Mucosa of stomach (tissue), 1 donor: Measurements from ENCODE around the gene ATP2C1.

Source experiments
- H3K27me3 ChIP-seq: one replicate; pipeline ENCODE4 v1.7.0; 2013; ENCODE audit warnings: mild to moderate bottlenecking, low read length; ENCODE audit not compliant: control insufficient read depth, insufficient read depth
- H3K36me3 ChIP-seq: one replicate; pipeline ENCODE4 v1.7.0; 2013; ENCODE audit warnings: low read length; ENCODE audit not compliant: control insufficient read depth, insufficient read depth
- H3K4me1 ChIP-seq: one replicate; pipeline ENCODE4 v1.7.0; 2013; ENCODE audit warnings: mild to moderate bottlenecking, low read length; ENCODE audit not compliant: control insufficient read depth, insufficient read depth
- H3K4me3 ChIP-seq: one replicate; pipeline ENCODE4 v1.7.0; 2013; ENCODE audit warnings: low read length
- H3K9ac ChIP-seq: one replicate; pipeline ENCODE4 v1.7.0; 2013; ENCODE audit warnings: mild to moderate bottlenecking, low read length, moderate library complexity
- H3K9me3 ChIP-seq: one replicate; pipeline ENCODE4 v1.7.0; 2013; ENCODE audit warnings: mild to moderate bottlenecking, low read length, moderate library complexity; ENCODE audit not compliant: control insufficient read depth
- donor health status: Pancreatic carcinoma.

The ATP2C1 gene

GRCh38 chr3:130901463-130902204, 7.8 kb downstream of the ATP2C1 start:
- Histone ChIP-seq H3K9ac (no peak overlapping the region), H3K4me1 (peaks cover 17% of the 10 kb centered on the region), H3K27me3 (no peaks in the 10 kb centered on the region), H3K9me3 (no peaks in the 10 kb centered on the region), H3K4me3 (no peak overlapping the region), H3K36me3 (no peaks in the 10 kb centered on the region)

DNA sequence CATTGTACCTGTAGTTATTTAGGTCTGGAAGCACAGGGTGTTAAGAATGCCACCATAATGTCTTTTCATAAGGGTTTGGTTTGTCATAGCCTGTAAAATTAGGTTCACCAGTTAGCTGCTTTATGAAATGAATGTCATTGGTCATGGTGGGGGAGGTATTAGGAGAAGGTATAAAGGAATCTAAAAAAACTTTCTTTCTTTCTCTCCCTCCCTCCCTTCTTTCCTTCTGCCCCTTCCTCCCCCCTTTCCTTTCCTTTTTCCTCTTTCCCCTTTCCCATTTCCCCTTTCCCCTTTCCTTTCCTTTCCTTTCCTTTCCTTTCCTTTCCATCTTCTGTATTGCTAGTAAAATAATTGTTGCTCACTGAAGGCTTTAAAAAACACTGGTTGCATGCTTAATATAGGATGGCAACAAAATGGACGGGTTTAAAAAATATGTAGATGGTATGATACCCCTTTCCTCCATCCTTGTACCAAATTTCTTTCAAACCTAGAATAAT, 9.6 kb downstream of the ATP2C1 start:
- H3K9me3 ChIP-seq, result no peaks in the 10 kb centered on the region
- H3K4me3 ChIP-seq, result no peak overlapping the region
- no peak overlapping the region for H3K9ac ChIP-seq
- H3K27me3 ChIP-seq, result no peaks in the 10 kb centered on the region
- peaks cover 17% of the 10 kb centered on the region for H3K4me1 ChIP-seq
- H3K36me3 ChIP-seq, result no peaks in the 10 kb centered on the region

DNA sequence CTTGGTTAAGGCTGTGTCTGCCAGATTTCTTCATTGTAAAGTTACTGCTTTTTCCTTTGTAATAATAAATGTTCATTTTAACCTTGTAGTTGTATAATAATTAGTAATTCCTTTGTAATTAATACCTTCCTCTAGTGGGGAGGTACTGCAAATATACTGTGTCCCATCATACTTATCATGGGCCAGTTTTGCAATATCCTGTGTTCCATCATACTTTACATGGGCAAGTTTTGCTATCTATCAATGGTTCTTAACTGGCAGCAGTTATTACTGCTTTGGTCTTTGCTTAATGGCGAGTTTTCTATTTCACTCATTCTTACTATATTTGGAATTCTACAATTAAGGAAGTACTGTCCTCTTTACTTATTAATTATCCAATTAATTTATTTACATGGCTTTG, 10.6 kb downstream of the ATP2C1 start:
- Histone ChIP-seq H3K4me3 (no peak overlapping the region), H3K9ac (no peak overlapping the region), H3K4me1 (peaks cover 17% of the 10 kb centered on the region), H3K36me3 (no peaks in the 10 kb centered on the region), H3K9me3 (no peaks in the 10 kb centered on the region), H3K27me3 (no peaks in the 10 kb centered on the region)

DNA sequence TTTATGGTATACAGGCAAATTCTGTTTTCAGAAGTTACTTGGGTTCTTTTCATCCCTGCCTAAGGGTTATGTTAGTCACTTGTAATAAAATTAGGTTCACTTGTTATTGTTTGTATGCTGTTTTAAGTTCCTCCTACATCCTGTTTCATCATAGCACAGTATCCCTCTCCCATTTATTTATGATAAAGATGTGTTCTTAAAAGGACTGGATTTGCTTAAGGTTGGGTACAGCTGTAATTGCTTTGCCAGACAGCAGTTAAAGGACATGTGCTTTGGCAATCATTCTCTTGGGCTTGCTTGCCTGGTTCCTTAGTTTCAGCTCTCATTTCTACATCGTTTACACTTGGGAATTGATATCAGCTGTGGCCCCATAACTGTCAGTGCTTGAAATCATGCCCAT, 11.7 kb downstream of the ATP2C1 start:
- H3K27me3 ChIP-seq, result no peaks in the 10 kb centered on the region
- H3K4me3 ChIP-seq, result no peak overlapping the region
- no peaks in the 10 kb centered on the region for H3K36me3 ChIP-seq
- H3K9me3 ChIP-seq, result no peaks in the 10 kb centered on the region
- peaks cover 17% of the 10 kb centered on the region for H3K4me1 ChIP-seq
- no peak overlapping the region for H3K9ac ChIP-seq

DNA sequence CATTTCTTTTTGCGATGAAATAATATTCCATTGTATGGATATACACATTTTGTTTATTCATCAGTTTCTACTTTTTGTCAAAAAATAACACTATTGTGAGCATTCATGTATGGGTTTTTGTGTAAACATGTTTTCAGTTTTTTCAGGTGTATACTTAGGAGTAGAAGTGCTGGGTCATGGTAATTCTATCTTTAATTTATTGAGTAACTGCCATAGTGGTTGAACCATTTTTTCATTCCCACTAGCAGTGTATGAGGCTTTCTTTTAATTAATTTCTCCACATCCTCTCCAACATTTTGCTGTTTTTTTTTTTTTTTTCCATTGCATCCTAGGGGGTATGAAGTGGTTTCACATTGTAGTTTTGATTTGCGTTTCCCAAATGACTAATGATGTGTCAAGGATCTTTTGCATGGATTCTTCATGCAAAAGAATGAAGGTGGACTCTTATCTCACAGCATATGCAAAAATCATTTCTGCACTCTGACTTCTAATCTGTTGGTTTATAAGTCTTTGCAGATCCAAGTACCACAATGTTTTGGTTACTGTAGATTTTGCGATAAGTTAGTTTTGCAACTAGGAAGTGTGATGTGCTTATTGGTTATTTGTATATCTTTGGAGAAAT, 12.6 kb downstream of the ATP2C1 start:
- Histone ChIP-seq H3K4me1 (peaks cover 11% of the 10 kb centered on the region), H3K9ac (no peak overlapping the region), H3K27me3 (no peaks in the 10 kb centered on the region), H3K9me3 (no peaks in the 10 kb centered on the region), H3K36me3 (no peaks in the 10 kb centered on the region), H3K4me3 (no peak overlapping the region)

DNA sequence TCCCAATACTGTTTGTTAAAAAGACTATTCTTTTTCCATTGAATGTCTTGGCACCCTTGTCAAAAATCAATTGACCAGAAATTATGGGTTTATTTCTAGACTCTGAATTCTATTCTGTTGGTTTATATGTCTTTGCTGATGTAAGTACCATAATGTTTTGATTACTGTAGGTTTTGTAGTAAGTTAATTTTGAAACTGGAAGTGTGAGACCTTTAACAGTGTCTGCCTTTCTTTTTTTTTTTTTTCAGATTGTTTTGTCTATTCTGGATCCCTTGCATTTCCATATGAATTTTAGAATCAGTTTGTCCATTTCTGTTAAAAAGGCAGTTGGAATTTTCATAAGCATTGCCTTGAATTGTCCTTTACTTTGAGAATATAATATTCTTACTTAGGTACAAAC, 13.6 kb downstream of the ATP2C1 start:
- Histone ChIP-seq H3K36me3 (no peaks in the 10 kb centered on the region), H3K27me3 (no peaks in the 10 kb centered on the region), H3K4me3 (no peak overlapping the region), H3K9me3 (no peaks in the 10 kb centered on the region), H3K9ac (no peak overlapping the region), H3K4me1 (peaks cover 11% of the 10 kb centered on the region)

DNA sequence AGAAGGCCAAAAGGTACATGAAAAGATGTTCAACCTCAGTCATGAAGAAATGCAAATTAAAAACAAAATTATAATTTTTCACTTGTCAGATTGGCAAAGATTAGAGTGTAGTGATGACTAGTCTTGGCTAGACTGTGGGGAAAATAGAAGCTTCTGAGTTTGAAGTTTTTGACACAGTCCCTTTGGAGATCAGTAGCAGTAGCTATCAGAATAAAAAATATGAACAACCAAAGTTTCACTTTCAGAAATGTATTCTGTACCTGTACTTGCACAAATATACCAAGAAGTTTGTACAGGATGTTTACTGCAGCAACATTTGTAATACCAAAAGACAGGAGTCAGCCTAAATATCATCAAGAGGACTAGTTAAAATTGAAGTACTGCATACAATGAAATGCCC, 14.1 kb downstream of the ATP2C1 start:
- Histone ChIP-seq H3K27me3 (no peaks in the 10 kb centered on the region), H3K9ac (no peak overlapping the region), H3K36me3 (no peaks in the 10 kb centered on the region), H3K4me1 (peaks cover 11% of the 10 kb centered on the region), H3K9me3 (no peaks in the 10 kb centered on the region), H3K4me3 (no peak overlapping the region)

DNA sequence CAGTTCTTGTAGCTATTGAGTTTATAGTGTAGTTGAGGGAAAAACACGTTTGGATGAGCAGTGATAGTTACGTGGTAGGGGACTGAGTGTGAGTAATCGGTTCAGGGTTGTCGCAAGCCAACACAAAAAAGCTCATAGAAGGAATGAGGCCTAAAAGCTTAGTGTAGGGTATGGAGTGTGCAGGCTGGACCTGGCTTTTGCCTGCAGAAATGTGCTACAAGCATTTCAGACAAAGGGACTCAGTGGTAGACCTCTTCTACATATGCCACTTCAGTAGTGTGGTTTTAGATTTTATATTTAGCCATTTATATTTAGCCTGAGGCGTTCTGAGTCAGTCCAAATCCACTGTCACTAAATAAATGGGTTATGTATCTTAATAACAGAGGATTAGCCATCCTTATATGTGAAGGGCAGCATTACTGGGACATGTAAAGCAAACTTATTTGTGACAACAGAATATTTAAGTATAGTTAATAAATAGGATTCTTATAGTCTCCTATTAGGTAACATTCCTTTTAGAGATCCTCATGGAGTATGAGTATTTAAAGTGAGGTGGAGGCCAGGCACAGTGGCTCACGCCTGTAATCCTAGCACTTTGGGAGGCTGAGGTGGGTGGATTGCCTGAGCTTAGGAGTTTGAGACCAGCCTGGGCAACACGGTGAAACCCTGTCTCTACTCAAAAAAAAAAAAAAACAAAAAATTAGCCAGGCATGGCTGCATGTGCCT, 21.8 kb downstream of the ATP2C1 start:
- Histone ChIP-seq H3K4me3 (no peak overlapping the region), H3K9ac (no peak overlapping the region), H3K36me3 (no peaks in the 10 kb centered on the region), H3K9me3 (no peaks in the 10 kb centered on the region), H3K27me3 (no peaks in the 10 kb centered on the region), H3K4me1 (no peaks in the 10 kb centered on the region)

GRCh38 chr3:130916507-130917167, 22.8 kb downstream of the ATP2C1 start:
- Histone ChIP-seq H3K36me3 (no peaks in the 10 kb centered on the region), H3K27me3 (no peaks in the 10 kb centered on the region), H3K4me3 (no peak overlapping the region), H3K4me1 (no peaks in the 10 kb centered on the region), H3K9me3 (no peaks in the 10 kb centered on the region), H3K9ac (no peak overlapping the region)

GRCh38 chr3:130918328-130918727, 24.4 kb downstream of the ATP2C1 start:
- H3K4me1 ChIP-seq, result no peaks in the 10 kb centered on the region
- no peak overlapping the region for H3K4me3 ChIP-seq
- no peak overlapping the region for H3K9ac ChIP-seq
- H3K9me3 ChIP-seq, result no peaks in the 10 kb centered on the region
- no peaks in the 10 kb centered on the region for H3K27me3 ChIP-seq
- no peaks in the 10 kb centered on the region for H3K36me3 ChIP-seq

DNA sequence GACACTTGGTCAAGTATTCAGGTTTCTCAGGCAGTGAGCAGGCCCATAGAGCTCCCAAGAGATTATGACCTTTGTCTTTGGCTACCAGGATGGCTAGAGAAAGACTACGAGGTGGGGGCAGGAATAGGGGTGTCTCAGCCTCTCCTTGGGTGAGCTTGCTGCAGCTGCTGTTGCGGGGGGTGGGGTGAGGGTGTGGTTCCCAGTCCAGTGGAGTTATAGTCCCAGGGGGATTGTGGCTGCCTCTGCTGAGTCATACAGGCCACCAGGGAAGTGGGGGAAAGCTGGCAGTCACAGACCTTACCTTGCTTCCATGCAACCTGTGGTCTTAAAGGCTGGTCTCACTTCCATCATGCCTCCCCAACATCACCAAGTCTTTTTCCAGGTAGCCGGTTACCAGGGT, 31.7 kb downstream of the ATP2C1 start:
- Histone ChIP-seq H3K4me3 (no peak overlapping the region), H3K27me3 (no peaks in the 10 kb centered on the region), H3K36me3 (no peaks in the 10 kb centered on the region), H3K9me3 (no peaks in the 10 kb centered on the region), H3K9ac (no peak overlapping the region), H3K4me1 (peaks cover 6% of the 10 kb centered on the region)

DNA sequence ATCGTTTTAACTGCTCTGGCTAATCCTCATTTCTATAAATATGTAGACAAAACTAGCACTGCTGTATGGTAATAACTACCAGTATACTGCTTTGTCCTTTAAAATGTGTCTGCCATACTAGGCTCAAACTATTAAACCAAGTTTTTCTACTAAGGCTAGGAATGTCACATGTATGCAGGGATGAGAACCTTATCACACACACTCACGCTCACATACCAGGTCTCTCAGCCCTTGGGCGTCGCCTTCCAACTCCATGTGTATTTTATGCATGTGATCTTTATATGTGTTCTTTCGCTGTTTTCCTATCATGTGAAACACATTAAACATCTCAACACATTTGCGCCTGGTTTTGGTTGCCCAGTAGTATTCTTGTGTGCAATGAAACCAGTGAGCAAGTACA, 32.6 kb downstream of the ATP2C1 start:
- Histone ChIP-seq H3K4me3 (no peak overlapping the region), H3K4me1 (peaks cover 6% of the 10 kb centered on the region), H3K27me3 (no peaks in the 10 kb centered on the region), H3K9ac (no peak overlapping the region), H3K9me3 (no peaks in the 10 kb centered on the region), H3K36me3 (no peaks in the 10 kb centered on the region)
